Vagina (tissue), 2 donors: ENCODE data around the gene WDR1. TPM values are rescaled to one million over a fixed set of nuclear protein-coding genes. Genes with fewer than 3 reads are reported as not detected.
A peak's percentile ranks its signal among the peaks of the same experiment; 100 is the strongest.

Experiments used
- DNase-seq, 2 donors: peaks; one replicate each; pipeline ENCODE4 v3.0.0-alpha.2; 2017; ENCODE audit errors: extremely low spot score in 2 of 2
- H3K27ac ChIP-seq: fragments of 200-600 bp; sonication (generic); one replicate; pipeline ENCODE4 v1.5.1; 2019
- H3K27me3 ChIP-seq: fragments of 200-600 bp; sonication (generic); one replicate; pipeline ENCODE4 v1.5.1; 2019
- H3K36me3 ChIP-seq, 2 donors: fragments of 200-600 bp; sonication (generic); one replicate each; pipeline ENCODE4 v1.5.1; 2017 to 2019
- H3K4me1 ChIP-seq: fragments of 200-600 bp; sonication (generic); one replicate; pipeline ENCODE4 v1.5.1; 2019
- H3K4me3 ChIP-seq, 2 donors: fragments of 200-600 bp; sonication (generic); 1 replicate in 1 of 2; 2 replicates in 1 of 2; pipeline ENCODE4 v1.5.1; 2016 to 2019
- H3K9me3 ChIP-seq: fragments of 200-600 bp; sonication (generic); one replicate; pipeline ENCODE4 v1.5.1; 2019
- POLR2A ChIP-seq, 2 donors: fragments of 450-650 bp; IDR thresholded peaks; one replicate each; pipeline ENCODE4 v1.6.1; 2017; ENCODE audit warnings: antibody characterized with exemption in 2 of 2, mild to moderate bottlenecking in 2 of 2, moderate library complexity in 2 of 2
- POLR2AphosphoS5 ChIP-seq, 2 donors: sonication (generic); formaldehyde crosslinking; IDR thresholded peaks; one replicate each; pipeline ENCODE4 v1.9.0; 2017; ENCODE audit warnings: antibody characterized with exemption in 2 of 2, mild to moderate bottlenecking in 2 of 2, low read depth in 1 of 2; ENCODE audit not compliant: insufficient read depth in 1 of 2
- intact Hi-C: fragments of 100-400 bp; cut with DNase I; formaldehyde crosslinking; loops from one replicate; pipeline ENCODE4 v1.15.1; 2023
- total RNA-seq: library from RNA; depleted of rRNA; stranded (reverse); fragments of >200 nt; gene quantifications from one replicate; pipeline ENCODE4 v1.2.3, GENCODE V29; 2016
- TF ChIP-seq, protein P1 (sequence below), 3 experiments: fragments of 450-650 bp in 2 of 3; fragments of 200-600 bp in 1 of 3; sonication (generic) in 1 of 3; IDR thresholded peaks; one replicate each; pipeline ENCODE4 v1.5.1; 2017 to 2019; ENCODE audit warnings: antibody characterized with exemption in 3 of 3, mild to moderate bottlenecking in 2 of 3, moderate library complexity in 2 of 3

Gene WDR1
- total RNA-seq, 1 donor from 2014 or later: 159 TPM

DNA sequence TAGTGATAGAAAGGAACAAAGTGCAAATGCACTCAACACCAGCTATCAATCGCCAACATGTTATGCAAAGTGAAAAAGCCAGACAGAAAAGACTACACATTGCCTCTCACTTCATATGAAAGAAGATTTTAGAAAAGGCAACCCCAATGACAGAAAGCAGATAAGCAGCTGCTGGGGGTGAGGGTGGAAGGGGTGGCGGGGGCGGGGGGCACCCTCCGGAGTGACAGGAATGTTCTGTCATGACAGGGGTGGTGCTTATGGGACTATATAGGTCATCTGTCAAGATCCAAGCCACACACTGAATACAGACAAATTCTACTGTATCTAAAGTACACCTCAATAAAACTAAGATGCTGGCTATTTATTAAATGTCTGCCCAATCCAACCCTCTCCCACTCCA, 10.7 kb downstream of the WDR1 start:
- no peak for TF ChIP-seq POLR2A (IDR thresholded peaks at IDR 0.05)
- TF ChIP-seq POLR2AphosphoS5 (IDR thresholded peaks at IDR 0.05; ENCODE audit: insufficient read depth in 1 of 2, low read depth in 1 of 2): no peak
- TF ChIP-seq, protein P1, sequence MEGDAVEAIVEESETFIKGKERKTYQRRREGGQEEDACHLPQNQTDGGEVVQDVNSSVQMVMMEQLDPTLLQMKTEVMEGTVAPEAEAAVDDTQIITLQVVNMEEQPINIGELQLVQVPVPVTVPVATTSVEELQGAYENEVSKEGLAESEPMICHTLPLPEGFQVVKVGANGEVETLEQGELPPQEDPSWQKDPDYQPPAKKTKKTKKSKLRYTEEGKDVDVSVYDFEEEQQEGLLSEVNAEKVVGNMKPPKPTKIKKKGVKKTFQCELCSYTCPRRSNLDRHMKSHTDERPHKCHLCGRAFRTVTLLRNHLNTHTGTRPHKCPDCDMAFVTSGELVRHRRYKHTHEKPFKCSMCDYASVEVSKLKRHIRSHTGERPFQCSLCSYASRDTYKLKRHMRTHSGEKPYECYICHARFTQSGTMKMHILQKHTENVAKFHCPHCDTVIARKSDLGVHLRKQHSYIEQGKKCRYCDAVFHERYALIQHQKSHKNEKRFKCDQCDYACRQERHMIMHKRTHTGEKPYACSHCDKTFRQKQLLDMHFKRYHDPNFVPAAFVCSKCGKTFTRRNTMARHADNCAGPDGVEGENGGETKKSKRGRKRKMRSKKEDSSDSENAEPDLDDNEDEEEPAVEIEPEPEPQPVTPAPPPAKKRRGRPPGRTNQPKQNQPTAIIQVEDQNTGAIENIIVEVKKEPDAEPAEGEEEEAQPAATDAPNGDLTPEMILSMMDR (IDR thresholded peaks at IDR 0.05): no peak
- Histone ChIP-seq H3K36me3 (peaks cover 0 to 4% of the 10 kb centered on the region in 2 donors), H3K4me1 (peaks cover 100% of the 10 kb centered on the region), H3K27me3 (no peaks in the 10 kb centered on the region), H3K27ac (peak overlapping the region; percentile 89), H3K4me3 (peak overlapping the region in 1 of 2 donors; percentile 38), H3K9me3 (no peaks in the 10 kb centered on the region)
- intact Hi-C loops: no loop called here
- no peak for DNase-seq

DNA sequence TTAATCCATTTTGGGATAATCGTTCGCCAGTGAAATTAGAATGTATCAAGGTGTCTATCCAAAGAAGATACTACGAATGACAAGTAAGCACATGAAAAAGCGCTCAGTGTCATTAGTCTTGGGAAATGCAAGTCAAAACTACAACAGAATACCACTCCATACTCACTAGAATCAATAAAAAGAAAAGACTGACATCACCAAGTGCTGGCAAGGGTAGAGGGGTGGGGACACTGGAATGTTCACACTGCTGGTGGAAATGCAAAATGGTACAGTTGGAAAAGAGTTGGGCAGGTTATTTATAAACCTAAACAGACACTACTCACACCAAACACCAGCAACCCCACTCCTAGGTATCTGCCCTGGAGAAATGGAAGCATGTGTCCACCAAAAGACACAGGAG, 11.2 kb downstream of the WDR1 start:
- peak overlapping the region; percentile 89 for H3K27ac ChIP-seq
- no peak for DNase-seq
- no peaks in the 10 kb centered on the region for H3K27me3 ChIP-seq
- intact Hi-C loops: no loop called here
- peaks cover 100% of the 10 kb centered on the region for H3K4me1 ChIP-seq
- H3K36me3 ChIP-seq: no peaks in the 10 kb centered on the region
- TF ChIP-seq, protein P1 (IDR thresholded peaks at IDR 0.05): no peak
- TF ChIP-seq POLR2A (IDR thresholded peaks at IDR 0.05) (no peak), POLR2AphosphoS5 (IDR thresholded peaks at IDR 0.05; ENCODE audit: insufficient read depth in 1 of 2, low read depth in 1 of 2) (no peak)
- no peak overlapping the region for H3K4me3 ChIP-seq
- no peaks in the 10 kb centered on the region for H3K9me3 ChIP-seq

- H3K4me1 ChIP-seq: peaks cover 100% of the 10 kb centered on the region
- DNase-seq: no peak
- no peaks in the 10 kb centered on the region for H3K36me3 ChIP-seq
- intact Hi-C loops: no loop called here
- peak overlapping the region in 1 of 2 donors; percentile 0 for H3K4me3 ChIP-seq
- peak overlapping the region; percentile 89 for H3K27ac ChIP-seq
- H3K9me3 ChIP-seq: no peaks in the 10 kb centered on the region
- H3K27me3 ChIP-seq: no peaks in the 10 kb centered on the region
- TF ChIP-seq, protein P1 (IDR thresholded peaks at IDR 0.05): no peak
- no peak for TF ChIP-seq POLR2A (IDR thresholded peaks at IDR 0.05)
- no peak for TF ChIP-seq POLR2AphosphoS5 (IDR thresholded peaks at IDR 0.05; ENCODE audit: insufficient read depth in 1 of 2, low read depth in 1 of 2)
These were observed 11.7 kb downstream of the WDR1 start for GRCh38 chr4:10104991-10105276.

- Histone ChIP-seq H3K27ac (peak overlapping the region; percentile 89), H3K4me1 (peaks cover 100% of the 10 kb centered on the region), H3K4me3 (peak overlapping the region in 1 of 2 donors; percentile 0), H3K27me3 (no peaks in the 10 kb centered on the region), H3K9me3 (no peaks in the 10 kb centered on the region), H3K36me3 (peaks cover 0 to 2% of the 10 kb centered on the region in 2 donors)
- intact Hi-C loops: no loop called here
- no peak for DNase-seq
- TF ChIP-seq, protein P1 (IDR thresholded peaks at IDR 0.05): no peak
- TF ChIP-seq POLR2A (IDR thresholded peaks at IDR 0.05): no peak
- no peak for TF ChIP-seq POLR2AphosphoS5 (IDR thresholded peaks at IDR 0.05; ENCODE audit: insufficient read depth in 1 of 2, low read depth in 1 of 2)
These were observed 12.2 kb downstream of the WDR1 start for GRCh38 chr4:10104211-10104990.
